ENCODE data around the gene FRS2. TPM values are rescaled to one million over a fixed set of nuclear protein-coding genes. Genes with fewer than 3 reads are reported as not detected.

Gene FRS2
- total RNA-seq, 1 experiment from 2014 or later, result 35.0 TPM

DNA sequence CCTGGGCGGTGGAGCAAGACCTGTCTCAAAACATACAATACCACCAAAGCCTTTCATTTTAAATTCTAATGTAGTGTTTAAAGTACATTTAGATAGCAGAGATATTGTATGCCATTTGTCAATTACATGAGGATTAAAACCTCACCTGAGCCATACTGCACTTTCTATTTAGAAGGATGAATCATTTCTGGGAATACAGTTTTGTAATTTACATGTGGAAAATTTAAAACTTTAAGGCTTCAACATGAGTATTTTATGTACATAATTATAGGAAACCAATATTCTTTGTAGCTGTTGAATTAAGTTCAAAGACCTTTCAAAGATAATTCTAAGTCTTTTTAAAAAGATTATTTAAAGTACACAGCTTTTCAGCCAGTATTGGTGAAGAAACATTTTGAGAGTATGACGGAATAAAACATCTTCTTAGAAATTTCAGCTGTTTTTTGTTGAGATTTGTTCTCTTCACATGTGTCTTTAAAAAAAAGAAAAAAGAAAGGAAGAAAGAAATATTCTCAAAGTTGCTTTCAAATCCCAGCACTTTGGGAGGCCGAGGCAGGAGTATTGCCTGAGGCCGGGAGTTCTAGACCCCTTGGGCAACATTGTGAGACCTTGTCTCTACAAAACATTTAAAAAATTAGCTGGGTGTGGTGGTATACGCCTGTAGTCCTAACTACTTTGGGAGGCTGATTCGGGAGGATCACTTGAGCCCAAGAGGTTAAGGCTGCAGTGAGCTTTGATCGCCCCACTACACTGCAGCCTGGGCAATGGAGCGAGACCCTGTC, 80.6 kb downstream of the FRS2 start:
- intact Hi-C loops (cut with micrococcal nuclease), result no loop called here
- no peaks in the 10 kb centered on the region for H3K36me3 ChIP-seq (ENCODE audit: low read depth, low read length)
- no peak overlapping the region for H3K4me2 ChIP-seq (ENCODE audit: low read length)
- ChIA-PET POLR2A (ENCODE audit: unreplicated experiment) (no interaction called here), CTCF (no interaction called here)
- H3K4me1 ChIP-seq (ENCODE audit: insufficient read depth, low read length), result peaks cover 21% of the 10 kb centered on the region
- no peaks in the 10 kb centered on the region for H3K27me3 ChIP-seq (ENCODE audit: low read length)
- H3K9me3 ChIP-seq (ENCODE audit: low read length), result no peaks in the 10 kb centered on the region
- DNase-seq (no peak), ATAC-seq (no peak)
- no peaks in the 10 kb centered on the region for H3F3A ChIP-seq (ENCODE audit: low read length, unreplicated experiment)
- BruUV-seq (replicated peaks), result no TSS peak
- H3K9me2 ChIP-seq (replicated peaks; ENCODE audit: low read length), result no peaks in the 10 kb centered on the region
- TF ChIP-seq EZH2 (IDR thresholded peaks at IDR 0.05; ENCODE audit: low read length, unreplicated experiment), result no peak
- TF ChIP-seq, protein P1, sequence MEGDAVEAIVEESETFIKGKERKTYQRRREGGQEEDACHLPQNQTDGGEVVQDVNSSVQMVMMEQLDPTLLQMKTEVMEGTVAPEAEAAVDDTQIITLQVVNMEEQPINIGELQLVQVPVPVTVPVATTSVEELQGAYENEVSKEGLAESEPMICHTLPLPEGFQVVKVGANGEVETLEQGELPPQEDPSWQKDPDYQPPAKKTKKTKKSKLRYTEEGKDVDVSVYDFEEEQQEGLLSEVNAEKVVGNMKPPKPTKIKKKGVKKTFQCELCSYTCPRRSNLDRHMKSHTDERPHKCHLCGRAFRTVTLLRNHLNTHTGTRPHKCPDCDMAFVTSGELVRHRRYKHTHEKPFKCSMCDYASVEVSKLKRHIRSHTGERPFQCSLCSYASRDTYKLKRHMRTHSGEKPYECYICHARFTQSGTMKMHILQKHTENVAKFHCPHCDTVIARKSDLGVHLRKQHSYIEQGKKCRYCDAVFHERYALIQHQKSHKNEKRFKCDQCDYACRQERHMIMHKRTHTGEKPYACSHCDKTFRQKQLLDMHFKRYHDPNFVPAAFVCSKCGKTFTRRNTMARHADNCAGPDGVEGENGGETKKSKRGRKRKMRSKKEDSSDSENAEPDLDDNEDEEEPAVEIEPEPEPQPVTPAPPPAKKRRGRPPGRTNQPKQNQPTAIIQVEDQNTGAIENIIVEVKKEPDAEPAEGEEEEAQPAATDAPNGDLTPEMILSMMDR (conservative IDR thresholded peaks at IDR 0.05; ENCODE audit: low read depth, low read length), result no peak
- TF ChIP-seq EZH2phosphoT487 (IDR thresholded peaks at IDR 0.05; ENCODE audit: borderline replicate concordance, low read length), result no peak
- no peak overlapping the region for H3K4me3 ChIP-seq (ENCODE audit: low read length)
- H2AFZ ChIP-seq (ENCODE audit: low read length), result no peak overlapping the region
- no peak overlapping the region for H3K27ac ChIP-seq (ENCODE audit: low read length)
- H4K20me1 ChIP-seq (ENCODE audit: low read length), result no peaks in the 10 kb centered on the region
- H3K9ac ChIP-seq (ENCODE audit: low read length), result no peak overlapping the region
- peaks cover under 1% of the 10 kb centered on the region; the same call in 1 of the 2 replicates for H3K79me2 ChIP-seq (ENCODE audit: low read length)

DNA sequence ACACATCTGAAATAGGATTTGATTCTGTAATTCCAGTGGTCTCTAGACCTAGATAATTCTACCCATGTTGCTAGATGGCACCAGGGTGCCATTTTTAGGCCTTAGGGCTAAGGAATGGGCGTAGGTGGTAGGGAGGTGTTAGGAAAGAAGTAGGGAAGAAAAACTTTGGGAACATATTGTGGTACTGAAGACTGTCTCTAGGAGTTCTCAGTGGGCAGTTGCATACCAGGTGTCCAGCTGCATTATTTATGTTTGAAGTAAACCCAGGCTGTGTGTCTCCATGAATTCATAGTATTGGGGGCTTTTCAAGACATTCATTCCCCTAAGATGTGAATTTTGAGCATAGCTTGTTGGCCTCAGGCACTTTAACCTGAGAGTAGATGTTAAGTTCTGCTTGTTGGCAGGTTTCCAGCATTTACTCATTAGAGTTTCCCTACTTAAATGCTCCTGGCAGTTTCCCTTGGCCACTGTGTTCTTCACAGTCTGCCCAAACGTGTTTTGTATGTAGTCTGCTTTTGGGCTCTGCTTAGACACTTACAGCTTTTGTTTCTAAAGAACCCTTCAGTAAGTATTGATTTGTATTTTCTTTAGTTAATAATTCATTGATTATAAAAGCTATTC, 83.5 kb downstream of the FRS2 start:
- TF ChIP-seq, protein P1 (conservative IDR thresholded peaks at IDR 0.05; ENCODE audit: low read depth, low read length), result no peak
- TF ChIP-seq EZH2phosphoT487 (IDR thresholded peaks at IDR 0.05; ENCODE audit: borderline replicate concordance, low read length) (no peak), EZH2 (IDR thresholded peaks at IDR 0.05; ENCODE audit: low read length, unreplicated experiment) (no peak)
- intact Hi-C loops (cut with micrococcal nuclease), result no loop called here
- peaks cover 33% of the 10 kb centered on the region for H3K4me1 ChIP-seq (ENCODE audit: insufficient read depth, low read length)
- no peaks in the 10 kb centered on the region for H3K27me3 ChIP-seq (ENCODE audit: low read length)
- no peak overlapping the region for H3K27ac ChIP-seq (ENCODE audit: low read length)
- H4K20me1 ChIP-seq (ENCODE audit: low read length), result no peaks in the 10 kb centered on the region
- H3K9ac ChIP-seq (ENCODE audit: low read length), result no peak overlapping the region
- no peaks in the 10 kb centered on the region for H3F3A ChIP-seq (ENCODE audit: low read length, unreplicated experiment)
- H3K9me2 ChIP-seq (replicated peaks; ENCODE audit: low read length), result no peaks in the 10 kb centered on the region
- no peak overlapping the region for H2AFZ ChIP-seq (ENCODE audit: low read length)
- no peak overlapping the region for H3K4me3 ChIP-seq (ENCODE audit: low read length)
- H3K36me3 ChIP-seq (ENCODE audit: low read depth, low read length), result no peaks in the 10 kb centered on the region
- DNase-seq (peak; percentile 69), ATAC-seq (peak; percentile 14; the same call in 1 of the 2 replicates)
- peaks cover 30% of the 10 kb centered on the region for H3K79me2 ChIP-seq (ENCODE audit: low read length)
- H3K9me3 ChIP-seq (ENCODE audit: low read length), result no peaks in the 10 kb centered on the region
- no TSS peak for BruUV-seq (replicated peaks)
- CTCF ChIA-PET, result interaction anchor here (0.6 to 0.7 kb wide), 2 partner anchors 35 to 186 kb away, joined by 3 read pairs; no protein-coding TSS in a partner anchor
- POLR2A ChIA-PET (ENCODE audit: unreplicated experiment), result interaction anchor here (0.5 kb wide), 1 partner anchor 64 kb away, joined by 4 read pairs; no protein-coding TSS in a partner anchor
- peak overlapping the region; percentile 6; the same call in 1 of the 2 replicates for H3K4me2 ChIP-seq (ENCODE audit: low read length)

Measured in PC-3 (cell line).